ENCODE data around the gene ZRANB3. TPM values are rescaled to one million over a fixed set of nuclear protein-coding genes. Genes with fewer than 3 reads are reported as not detected.
"Not testable (repeated sequence)": the region's sequence is repeated elsewhere in the genome, so short reads cannot be mapped to it uniquely, and the experiment has no call there.

ZRANB3 gene
- total and polyA plus RNA-seq, 11 donors = 0.69 to 4.1 (median 1.5) TPM

- H3K9me3 ChIP-seq = no peaks in the 10 kb centered on the region
- intact Hi-C loops (cut with DNase I) = loop anchor here in 1 of 10 donors (10.0 kb wide), 1 partner anchor 120 kb away; no protein-coding TSS in a partner anchor
- no peak for DNase-seq
- peaks cover 0 to 9% (median 0%) of the 10 kb centered on the region in 12 donors for H3K4me1 ChIP-seq
- no peaks in the 10 kb centered on the region for H3K27me3 ChIP-seq
- ATAC-seq = no peak
- TF ChIP-seq CTCF (IDR thresholded peaks at IDR 0.05) (no peak), POLR2A (IDR thresholded peaks at IDR 0.05) (no peak)
- peaks cover 0 to 96% (median 84%) of the 10 kb centered on the region in 9 donors for H3K36me3 ChIP-seq
- H3K4me3 ChIP-seq = no peak overlapping the region
- 96 to 99% (median 98%) methylated on average over 1 of the region's 1 CpG for WGBS, 4 donors
- H3K27ac ChIP-seq = no peak overlapping the region
Observed at GRCh38 chr2:135124924-135125886, 405.8 kb downstream of the ZRANB3 start.

- not testable (repeated sequence) for H3K27me3 ChIP-seq, ATAC-seq, H3K9me3 ChIP-seq, H3K4me1 ChIP-seq, DNase-seq, H3K4me3 ChIP-seq, H3K27ac ChIP-seq
- peaks cover 0 to 79% (median 52%) of the 10 kb centered on the region in 9 donors for H3K36me3 ChIP-seq
- intact Hi-C loops (cut with DNase I) = loop anchor here in 1 of 10 donors (10.0 kb wide), 1 partner anchor 117 kb away; no protein-coding TSS in a partner anchor
- WGBS, 4 donors = 85 to 92% (median 90%) methylated on average over 6 of the region's 6 CpGs
Observed at GRCh38 chr2:135121658-135122039, 409.4 kb downstream of the ZRANB3 start.

- 75 to 84% (median 80%) methylated on average over 2 of the region's 2 CpGs for WGBS, 4 donors
- H3K9me3 ChIP-seq = peaks cover 0 to 5% (median 0%) of the 10 kb centered on the region in 12 donors
- ATAC-seq (peak in 1 of 4 donors; percentile 65), DNase-seq (no peak)
- intact Hi-C loops (cut with DNase I) = loop anchor here in 1 of 10 donors (10.0 kb wide), 1 partner anchor 116 kb away; no protein-coding TSS in a partner anchor
- no peak overlapping the region for H3K4me3 ChIP-seq
- H3K36me3 ChIP-seq = peaks cover 0 to 78% (median 52%) of the 10 kb centered on the region in 9 donors
- TF ChIP-seq CTCF (IDR thresholded peaks at IDR 0.05) = no peak
- no peak for TF ChIP-seq POLR2A (IDR thresholded peaks at IDR 0.05)
- H3K27ac ChIP-seq = no peak overlapping the region
- no peaks in the 10 kb centered on the region for H3K27me3 ChIP-seq
- peaks cover 0 to 9% (median 0%) of the 10 kb centered on the region in 12 donors for H3K4me1 ChIP-seq
Observed at GRCh38 chr2:135121016-135121657, 409.9 kb downstream of the ZRANB3 start.

GRCh38 chr2:135119582-135119981 is 411.4 kb downstream of the ZRANB3 start:
- H3K9me3 ChIP-seq = peaks cover 0 to 5% (median 0%) of the 10 kb centered on the region in 12 donors
- peaks cover 0 to 9% (median 0%) of the 10 kb centered on the region in 12 donors for H3K4me1 ChIP-seq
- intact Hi-C loops (cut with DNase I) = no loop called here
- H3K27ac ChIP-seq = no peak overlapping the region
- H3K4me3 ChIP-seq = no peak overlapping the region
- DNase-seq = no peak
- no peak for TF ChIP-seq POLR2A (IDR thresholded peaks at IDR 0.05)
- no peak for TF ChIP-seq CTCF (IDR thresholded peaks at IDR 0.05)
- no peaks in the 10 kb centered on the region for H3K27me3 ChIP-seq
- ATAC-seq = no peak
- peaks cover 0 to 78% (median 36%) of the 10 kb centered on the region in 9 donors for H3K36me3 ChIP-seq

Data from heart left ventricle (tissue), 16 donors.